K562 (cell line): ENCODE results near the gene FAM234A.

ENCODE experiments used
- ATF1 ChIP-seq, 2 experiments: fragments of 450-650 bp in 1 of 2; IDR thresholded peaks; 2 replicates each; pipeline ENCODE4 v1.6.1; 2016; ENCODE audit warnings: missing compliant biosample characterization in 1 of 2, missing genetic modification characterization in 1 of 2
- EZH2 ChIP-seq: IDR thresholded peaks from 2 replicates; pipeline ENCODE4 v1.6.1; 2012; ENCODE audit warnings: low read depth, mild to moderate bottlenecking, inconsistent platforms, low read length, borderline replicate concordance
- GATAD2B ChIP-seq: fragments of 450-650 bp; IDR thresholded peaks from 2 replicates; pipeline ENCODE4 v1.6.1; 2017; ENCODE audit warnings: mild to moderate bottlenecking, borderline replicate concordance
- ZNF146 ChIP-seq: IDR thresholded peaks from one replicate; pipeline ENCODE4 v1.6.1; 2018; ENCODE audit warnings: missing compliant biosample characterization; ENCODE audit not compliant: unreplicated experiment
- TF ChIP-seq, protein P1 (sequence below): fragments of 200-800 bp; sonication (Bioruptor generic); IDR thresholded peaks from 2 replicates; pipeline ENCODE4 v1.6.1; 2017; ENCODE audit warnings: missing genetic modification characterization, missing compliant biosample characterization

DNA sequence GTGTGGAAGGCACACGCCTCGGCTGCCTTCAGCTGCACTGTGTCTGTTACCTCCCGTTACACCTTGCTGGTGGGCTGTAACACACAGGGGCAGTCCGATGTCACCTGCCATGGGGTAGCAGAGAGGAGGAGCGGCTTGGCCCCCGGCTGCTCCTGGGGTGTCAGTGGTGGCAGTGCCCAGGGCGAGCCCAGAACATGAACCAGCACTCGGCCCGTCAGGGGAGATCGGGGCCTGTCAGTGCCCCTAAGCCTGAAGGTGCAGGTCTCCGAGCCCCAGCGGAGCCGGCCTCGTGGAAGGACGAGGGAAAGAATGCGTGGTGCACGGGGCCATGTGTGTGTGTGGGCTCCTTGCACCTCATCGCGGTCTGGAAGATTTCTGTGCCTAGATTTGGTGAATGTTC is 25.7 kb downstream of the FAM234A start:
- TF ChIP-seq GATAD2B (no peak), EZH2 (no peak), ATF1 (CRISPR knock-in tag; IDR thresholded peaks at IDR 0.05) (no peak), ATF1 (tag; IDR thresholded peaks at IDR 0.05) (no peak), ZNF146 (CRISPR knock-in tag) (no peak)
- TF ChIP-seq, protein P1, sequence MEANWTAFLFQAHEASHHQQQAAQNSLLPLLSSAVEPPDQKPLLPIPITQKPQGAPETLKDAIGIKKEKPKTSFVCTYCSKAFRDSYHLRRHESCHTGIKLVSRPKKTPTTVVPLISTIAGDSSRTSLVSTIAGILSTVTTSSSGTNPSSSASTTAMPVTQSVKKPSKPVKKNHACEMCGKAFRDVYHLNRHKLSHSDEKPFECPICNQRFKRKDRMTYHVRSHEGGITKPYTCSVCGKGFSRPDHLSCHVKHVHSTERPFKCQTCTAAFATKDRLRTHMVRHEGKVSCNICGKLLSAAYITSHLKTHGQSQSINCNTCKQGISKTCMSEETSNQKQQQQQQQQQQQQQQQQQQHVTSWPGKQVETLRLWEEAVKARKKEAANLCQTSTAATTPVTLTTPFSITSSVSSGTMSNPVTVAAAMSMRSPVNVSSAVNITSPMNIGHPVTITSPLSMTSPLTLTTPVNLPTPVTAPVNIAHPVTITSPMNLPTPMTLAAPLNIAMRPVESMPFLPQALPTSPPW, result no peak
